ENCODE measurements around the gene PPP1R13L. TPM values are rescaled to one million over a fixed set of nuclear protein-coding genes. Genes with fewer than 3 reads are reported as not detected.
A peak's percentile ranks its signal among the peaks of the same experiment; 100 is the strongest.
"Not testable (repeated sequence)": the region's sequence is repeated elsewhere in the genome, so short reads cannot be mapped to it uniquely, and the experiment has no call there.

PPP1R13L gene
- total RNA-seq, 2 experiments from 2014 or later = 15.2 to 17.8 TPM

- intact Hi-C loops (cut with DNase I, micrococcal nuclease) = no loop called here
- no peaks in the 10 kb centered on the region for H3K27me3 Mint-ChIP-seq
- DNase-seq (no peak), ATAC-seq (no peak)
- H3K4me1 Mint-ChIP-seq = peaks cover 42% of the 10 kb centered on the region
- no peaks in the 10 kb centered on the region for H3K9me3 Mint-ChIP-seq (ENCODE audit: low read depth)
- ChIA-PET CTCF (no interaction called here), POLR2A (interaction anchor here (0.6 kb wide), 1 partner anchor 322 kb away, joined by 3 read pairs; no protein-coding TSS in a partner anchor)
- H3K36me3 Mint-ChIP-seq (ENCODE audit: low read depth) = peaks cover 38% of the 10 kb centered on the region
- peak overlapping the region; percentile 47 for H3K27ac Mint-ChIP-seq
- no peak overlapping the region for H3K4me3 Mint-ChIP-seq
Observed at GRCh38 chr19:45420356-45420755, 15.5 kb upstream of the PPP1R13L start.

GRCh38 chr19:45419895-45420294 is 15.0 kb upstream of the PPP1R13L start:
- CTCF ChIA-PET = interaction anchor here (1.8 kb wide), 1 partner anchor 66 kb away, joined by 4 read pairs; no protein-coding TSS in a partner anchor
- Mint-ChIP-seq H3K4me3 (no peak overlapping the region), H3K27ac (no peak overlapping the region), H3K27me3 (no peaks in the 10 kb centered on the region), H3K4me1 (peaks cover 42% of the 10 kb centered on the region), H3K36me3 (ENCODE audit: low read depth) (peaks cover 38% of the 10 kb centered on the region), H3K9me3 (ENCODE audit: low read depth) (no peaks in the 10 kb centered on the region)
- ATAC-seq (no peak), DNase-seq (no peak)
- POLR2A ChIA-PET = interaction anchor here (0.6 kb wide), 1 partner anchor 322 kb away, joined by 3 read pairs; no protein-coding TSS in a partner anchor
- intact Hi-C loops (cut with DNase I, micrococcal nuclease) = no loop called here

GRCh38 chr19:45419396-45419795 is 14.5 kb upstream of the PPP1R13L start:
- Mint-ChIP-seq H3K27me3 (no peaks in the 10 kb centered on the region), H3K4me1 (peaks cover 39% of the 10 kb centered on the region), H3K36me3 (ENCODE audit: low read depth) (peaks cover 43% of the 10 kb centered on the region), H3K9me3 (ENCODE audit: low read depth) (no peaks in the 10 kb centered on the region), H3K27ac (peak overlapping the region; percentile 31), H3K4me3 (no peak overlapping the region)
- intact Hi-C loops (cut with DNase I, micrococcal nuclease) = no loop called here
- POLR2A ChIA-PET = no interaction called here
- CTCF ChIA-PET = interaction anchor here (0.6 to 1.8 kb wide), 2 partner anchors 60 to 66 kb away, joined by 3 to 4 read pairs; no protein-coding TSS in a partner anchor
- DNase-seq (no peak), ATAC-seq (no peak)

GRCh38 chr19:45418802-45419201 is 13.9 kb upstream of the PPP1R13L start:
- Mint-ChIP-seq H3K27me3 (no peaks in the 10 kb centered on the region), H3K27ac (no peak overlapping the region), H3K4me3 (no peak overlapping the region), H3K9me3 (ENCODE audit: low read depth) (no peaks in the 10 kb centered on the region), H3K36me3 (ENCODE audit: low read depth) (peaks cover 48% of the 10 kb centered on the region), H3K4me1 (peaks cover 33% of the 10 kb centered on the region)
- DNase-seq = no peak
- ATAC-seq = no peak
- CTCF ChIA-PET = interaction anchor here (0.6 to 1.8 kb wide), 3 partner anchors 47 to 67 kb away, joined by 3 to 4 read pairs (median 3); no protein-coding TSS in a partner anchor
- POLR2A ChIA-PET = no interaction called here
- intact Hi-C loops (cut with DNase I, micrococcal nuclease) = no loop called here

- POLR2A ChIA-PET = no interaction called here
- intact Hi-C loops (cut with DNase I, micrococcal nuclease) = no loop called here
- ATAC-seq (no peak), DNase-seq (no peak)
- H3K4me3 Mint-ChIP-seq = no peak overlapping the region
- H3K27ac Mint-ChIP-seq = no peak overlapping the region
- H3K9me3 Mint-ChIP-seq (ENCODE audit: low read depth) = no peaks in the 10 kb centered on the region
- H3K36me3 Mint-ChIP-seq (ENCODE audit: low read depth) = peaks cover 54% of the 10 kb centered on the region
- peaks cover 19% of the 10 kb centered on the region for H3K4me1 Mint-ChIP-seq
- CTCF ChIA-PET = interaction anchor here (1.5 to 2.5 kb wide), 2 partner anchors 15 to 68 kb away, joined by 3 to 10 read pairs; no protein-coding TSS in a partner anchor
- H3K27me3 Mint-ChIP-seq = no peaks in the 10 kb centered on the region
Observed at GRCh38 chr19:45417151-45417550, 12.3 kb upstream of the PPP1R13L start.

- Mint-ChIP-seq H3K9me3 (ENCODE audit: low read depth) (no peaks in the 10 kb centered on the region), H3K27ac (no peak overlapping the region), H3K4me1 (peaks cover 5% of the 10 kb centered on the region), H3K27me3 (no peaks in the 10 kb centered on the region), H3K36me3 (ENCODE audit: low read depth) (peaks cover 56% of the 10 kb centered on the region), H3K4me3 (no peak overlapping the region)
- CTCF ChIA-PET = interaction anchor here (1.0 to 2.5 kb wide), 4 partner anchors 10 to 64 kb away, joined by 3 to 10 read pairs (median 5); no protein-coding TSS in a partner anchor
- DNase-seq = no peak
- POLR2A ChIA-PET = interaction anchor here (0.8 kb wide), 1 partner anchor 25 kb away, joined by 3 read pairs; no protein-coding TSS in a partner anchor
- intact Hi-C loops (cut with DNase I, micrococcal nuclease) = no loop called here
- ATAC-seq = no peak
Observed at GRCh38 chr19:45414468-45414867, 9.6 kb upstream of the PPP1R13L start.

GRCh38 chr19:45413497-45413896 is 8.6 kb upstream of the PPP1R13L start:
- H3K27ac Mint-ChIP-seq = no peak overlapping the region
- peaks cover 6% of the 10 kb centered on the region for H3K4me1 Mint-ChIP-seq
- no peaks in the 10 kb centered on the region for H3K27me3 Mint-ChIP-seq
- H3K9me3 Mint-ChIP-seq (ENCODE audit: low read depth) = no peaks in the 10 kb centered on the region
- no peak overlapping the region for H3K4me3 Mint-ChIP-seq
- peaks cover 62% of the 10 kb centered on the region for H3K36me3 Mint-ChIP-seq (ENCODE audit: low read depth)
- ATAC-seq (no peak), DNase-seq (no peak)
- ChIA-PET CTCF (interaction anchor here (0.9 to 1.5 kb wide), 5 partner anchors 11 to 229 kb away, joined by 3 to 5 read pairs (median 4); no protein-coding TSS in a partner anchor), POLR2A (no interaction called here)
- intact Hi-C loops (cut with DNase I, micrococcal nuclease) = no loop called here

- DNase-seq; intact Hi-C loops (cut with DNase I, micrococcal nuclease); POLR2A ChIA-PET; H3K27me3 Mint-ChIP-seq; H3K9me3 Mint-ChIP-seq (ENCODE audit: low read depth); H3K4me3 Mint-ChIP-seq; ATAC-seq; H3K27ac Mint-ChIP-seq: not testable (repeated sequence)
- Mint-ChIP-seq H3K4me1 (peaks cover 17% of the 10 kb centered on the region), H3K36me3 (ENCODE audit: low read depth) (peaks cover 49% of the 10 kb centered on the region)
- CTCF ChIA-PET = interaction anchor here (1.1 kb wide), 1 partner anchor 68 kb away, joined by 3 read pairs; no protein-coding TSS in a partner anchor
Observed at GRCh38 chr19:45410330-45410729, 5.5 kb upstream of the PPP1R13L start.

GRCh38 chr19:45409557-45409920 is 4.7 kb upstream of the PPP1R13L start:
- H3K36me3 Mint-ChIP-seq (ENCODE audit: low read depth) = peaks cover 45% of the 10 kb centered on the region
- intact Hi-C loops (cut with DNase I, micrococcal nuclease) = loop anchor here (5.0 to 10.0 kb wide), 2 partner anchors 235 to 317 kb away; partner anchors contain the start of gene PPP1R37 (in 1 of the 2)
- H3K27ac Mint-ChIP-seq = no peak overlapping the region
- H3K9me3 Mint-ChIP-seq (ENCODE audit: low read depth) = no peaks in the 10 kb centered on the region
- peaks cover 25% of the 10 kb centered on the region for H3K4me1 Mint-ChIP-seq
- H3K4me3 Mint-ChIP-seq = no peak overlapping the region
- ATAC-seq (no peak), DNase-seq (no peak)
- ChIA-PET CTCF (interaction anchor here (1.0 to 1.1 kb wide), 2 partner anchors 69 to 76 kb away, joined by 3 read pairs; no protein-coding TSS in a partner anchor), POLR2A (no interaction called here)
- H3K27me3 Mint-ChIP-seq = peaks cover 5% of the 10 kb centered on the region

GRCh38 chr19:45408830-45409556 is 4.1 kb upstream of the PPP1R13L start:
- DNase-seq (no peak), ATAC-seq (no peak)
- intact Hi-C loops (cut with DNase I, micrococcal nuclease) = loop anchor here (5.0 to 10.0 kb wide), 2 partner anchors 236 to 317 kb away; partner anchors contain the start of gene PPP1R37 (in 1 of the 2)
- H3K9me3 Mint-ChIP-seq (ENCODE audit: low read depth) = no peaks in the 10 kb centered on the region
- POLR2A ChIA-PET = no interaction called here
- CTCF ChIA-PET = interaction anchor here (1.0 to 1.1 kb wide), 2 partner anchors 70 to 77 kb away, joined by 3 read pairs; no protein-coding TSS in a partner anchor
- H3K27ac Mint-ChIP-seq = peak overlapping the region; percentile 59
- peaks cover 41% of the 10 kb centered on the region for H3K36me3 Mint-ChIP-seq (ENCODE audit: low read depth)
- peaks cover 9% of the 10 kb centered on the region for H3K27me3 Mint-ChIP-seq
- H3K4me3 Mint-ChIP-seq = no peak overlapping the region
- H3K4me1 Mint-ChIP-seq = peaks cover 31% of the 10 kb centered on the region

- intact Hi-C loops (cut with DNase I, micrococcal nuclease) = loop anchor here (5.0 to 10.0 kb wide), 2 partner anchors 237 to 316 kb away; partner anchors contain the start of gene PPP1R37 (in 1 of the 2)
- Mint-ChIP-seq H3K9me3 (ENCODE audit: low read depth) (no peaks in the 10 kb centered on the region), H3K4me1 (peaks cover 34% of the 10 kb centered on the region), H3K27ac (peak overlapping the region; percentile 59), H3K36me3 (ENCODE audit: low read depth) (peaks cover 34% of the 10 kb centered on the region), H3K27me3 (peaks cover 18% of the 10 kb centered on the region), H3K4me3 (peak overlapping the region; percentile 95)
- ATAC-seq (no peak), DNase-seq (no peak)
- ChIA-PET POLR2A (interaction anchor here (0.6 to 0.8 kb wide), 3 partner anchors 12 to 768 kb away, joined by 3 read pairs; no protein-coding TSS in a partner anchor), CTCF (interaction anchor here (0.7 to 2.0 kb wide), 3 partner anchors 68 to 454 kb away, joined by 3 to 10 read pairs (median 3); no protein-coding TSS in a partner anchor)
Observed at GRCh38 chr19:45408121-45408520, 3.3 kb upstream of the PPP1R13L start.

Data from activated CD4-positive, alpha-beta T cell treated with anti-CD3 and anti-CD28 coated beads for 36 hours (primary cell).